ENCODE measurements around the gene TMEM154.

Gene TMEM154

GRCh38 chr4:152635851-152636250 is 43.9 kb downstream of the TMEM154 start:
- in situ Hi-C loops (cut with MboI; ENCODE audit: low sequenced_read_pairs, unreplicated experiment): no loop called here
- DNase-seq (ENCODE audit: low spot score): no peak
- TF ChIP-seq CTCF (IDR thresholded peaks at IDR 0.05; ENCODE audit: borderline replicate concordance, control extremely low read depth, extremely low read depth, insufficient read depth, missing control alignments): no peak

- in situ Hi-C loops (cut with MboI; ENCODE audit: low sequenced_read_pairs, unreplicated experiment): no loop called here
- no peak for TF ChIP-seq CTCF (IDR thresholded peaks at IDR 0.05; ENCODE audit: borderline replicate concordance, control extremely low read depth, extremely low read depth, insufficient read depth, missing control alignments)
- DNase-seq (ENCODE audit: low spot score): no peak
Measured at GRCh38 chr4:152634110-152634760, 45.6 kb downstream of the TMEM154 start.

DNA sequence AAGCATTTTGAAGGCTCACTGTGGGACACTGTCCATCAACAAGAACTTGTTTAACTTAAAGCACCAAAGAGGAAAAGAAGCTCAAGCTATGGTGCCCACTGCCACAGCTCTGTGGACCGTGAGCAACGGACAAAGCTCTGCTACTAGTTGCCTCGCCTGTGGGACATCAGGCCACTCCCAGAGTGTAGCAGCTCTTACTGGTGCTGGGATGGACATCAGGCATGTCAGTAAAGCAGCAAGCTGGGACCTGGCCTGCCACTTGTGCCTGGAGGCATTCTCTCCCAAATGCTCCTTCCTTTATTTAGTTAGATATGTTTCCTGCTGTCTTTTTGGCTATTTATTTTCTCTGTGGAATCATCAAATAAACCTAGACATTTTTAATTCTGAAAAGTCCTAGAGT is 46.7 kb downstream of the TMEM154 start:
- TF ChIP-seq CTCF (IDR thresholded peaks at IDR 0.05; ENCODE audit: borderline replicate concordance, control extremely low read depth, extremely low read depth, insufficient read depth, missing control alignments): no peak
- DNase-seq (ENCODE audit: low spot score): no peak
- in situ Hi-C loops (cut with MboI; ENCODE audit: low sequenced_read_pairs, unreplicated experiment): no loop called here

GRCh38 chr4:152630324-152630723 is 49.5 kb downstream of the TMEM154 start:
- no peak for DNase-seq (ENCODE audit: low spot score)
- TF ChIP-seq CTCF (IDR thresholded peaks at IDR 0.05; ENCODE audit: borderline replicate concordance, control extremely low read depth, extremely low read depth, insufficient read depth, missing control alignments): no peak
- in situ Hi-C loops (cut with MboI; ENCODE audit: low sequenced_read_pairs, unreplicated experiment): no loop called here

DNA sequence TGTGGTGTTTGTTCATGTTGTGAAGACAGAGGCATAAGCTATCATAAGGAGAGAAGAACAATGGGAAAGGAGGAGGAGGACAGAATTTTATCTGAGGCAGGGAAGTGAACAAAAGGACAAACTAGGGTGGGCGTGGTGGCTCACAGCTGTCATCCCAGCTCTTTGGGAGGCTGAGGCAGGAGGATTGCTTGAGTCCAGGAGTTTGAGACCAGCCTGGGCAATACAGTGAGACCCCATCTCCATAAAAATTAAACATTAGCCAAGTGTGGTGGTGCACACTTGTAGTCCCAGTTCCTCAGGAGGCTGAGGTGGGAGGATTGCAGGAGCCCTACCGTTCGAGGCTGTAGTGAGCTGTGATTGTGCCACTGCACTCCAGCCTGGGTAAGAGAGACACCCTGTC is 49.9 kb downstream of the TMEM154 start:
- no peak for TF ChIP-seq CTCF (IDR thresholded peaks at IDR 0.05; ENCODE audit: borderline replicate concordance, control extremely low read depth, extremely low read depth, insufficient read depth, missing control alignments)
- in situ Hi-C loops (cut with MboI; ENCODE audit: low sequenced_read_pairs, unreplicated experiment): no loop called here
- DNase-seq (ENCODE audit: low spot score): no peak

GRCh38 chr4:152628128-152628527 is 51.7 kb downstream of the TMEM154 start:
- DNase-seq (ENCODE audit: low spot score): no peak
- in situ Hi-C loops (cut with MboI; ENCODE audit: low sequenced_read_pairs, unreplicated experiment): no loop called here
- no peak for TF ChIP-seq CTCF (IDR thresholded peaks at IDR 0.05; ENCODE audit: borderline replicate concordance, control extremely low read depth, extremely low read depth, insufficient read depth, missing control alignments)

Measured in GM13976 (cell line).